D341Med (cell line): Measurements from ENCODE around the gene KDM5B.

Experiments
- DNase-seq: peaks from one replicate; pipeline ENCODE4 v3.0.0; 2012; ENCODE audit warnings: low spot score

KDM5B gene

GRCh38 chr1:202685641-202686040 is 122.6 kb downstream of the KDM5B start:
- DNase-seq = no peak

GRCh38 chr1:202684716-202685115 is 123.5 kb downstream of the KDM5B start:
- no peak for DNase-seq

- DNase-seq = no peak
Observed at GRCh38 chr1:202683029-202683428, 125.2 kb downstream of the KDM5B start.

GRCh38 chr1:202682477-202682876 is 125.7 kb downstream of the KDM5B start:
- no peak for DNase-seq

- no peak for DNase-seq
Observed at GRCh38 chr1:202681736-202682420, 126.3 kb downstream of the KDM5B start.

GRCh38 chr1:202680586-202681352 is 127.5 kb downstream of the KDM5B start:
- no peak for DNase-seq

GRCh38 chr1:202679406-202680177 is 128.6 kb downstream of the KDM5B start:
- no peak for DNase-seq

GRCh38 chr1:202677433-202677832 is 130.8 kb downstream of the KDM5B start:
- DNase-seq = no peak
